NOMO-1 treated with dmso at 0.1 percent for 144 hours (cell line): Measurements from ENCODE around the gene KIAA1755.
A peak's percentile ranks its signal among the peaks of the same experiment; 100 is the strongest.
"Not testable (repeated sequence)": the region's sequence is repeated elsewhere in the genome, so short reads cannot be mapped to it uniquely, and the experiment has no call there.

Experiments
- DNase-seq: peaks from one replicate; lab custom pipeline; 2025; ENCODE audit not compliant: unreplicated experiment; lab: John Stamatoyannopoulos, UW

Gene KIAA1755

GRCh38 chr20:38267901-38268514, 7.5 kb upstream of the KIAA1755 start:
- DNase-seq: no peak

- no peak for DNase-seq
Measured at GRCh38 chr20:38267296-38267695, 6.8 kb upstream of the KIAA1755 start.

GRCh38 chr20:38266426-38266825, 5.9 kb upstream of the KIAA1755 start:
- no peak for DNase-seq

GRCh38 chr20:38262931-38263330, 2.4 kb upstream of the KIAA1755 start:
- DNase-seq: no peak

GRCh38 chr20:38261054-38261390, 487 bp upstream of the KIAA1755 start:
- DNase-seq: no peak

- no peak for DNase-seq
Measured at GRCh38 chr20:38260025-38260377, 534 bp downstream of the KIAA1755 start.

- no peak for DNase-seq
Measured at GRCh38 chr20:38258545-38259215, 1.9 kb downstream of the KIAA1755 start.

GRCh38 chr20:38256966-38257365, 3.6 kb downstream of the KIAA1755 start:
- DNase-seq: no peak

- DNase-seq: no peak
Measured at GRCh38 chr20:38256021-38256420, 4.5 kb downstream of the KIAA1755 start.

GRCh38 chr20:38255393-38255792, 5.1 kb downstream of the KIAA1755 start:
- DNase-seq: no peak

- DNase-seq: not testable (repeated sequence)
Measured at GRCh38 chr20:38254621-38255020, 5.9 kb downstream of the KIAA1755 start.

GRCh38 chr20:38253571-38253970, 7.0 kb downstream of the KIAA1755 start:
- DNase-seq: no peak

- DNase-seq: no peak
Measured at GRCh38 chr20:38252292-38253288, 7.9 kb downstream of the KIAA1755 start.

GRCh38 chr20:38251441-38251840, 9.1 kb downstream of the KIAA1755 start:
- DNase-seq: not testable (repeated sequence)

GRCh38 chr20:38250609-38251008, 9.9 kb downstream of the KIAA1755 start:
- DNase-seq: peak; percentile 85

GRCh38 chr20:38249536-38250310, 10.8 kb downstream of the KIAA1755 start:
- DNase-seq: no peak

- DNase-seq: no peak
Measured at GRCh38 chr20:38248133-38248532, 12.4 kb downstream of the KIAA1755 start.

- DNase-seq: not testable (repeated sequence)
Measured at GRCh38 chr20:38247725-38248124, 12.8 kb downstream of the KIAA1755 start.

- DNase-seq: no peak
Measured at GRCh38 chr20:38247166-38247509, 13.4 kb downstream of the KIAA1755 start.

- no peak for DNase-seq
Measured at GRCh38 chr20:38246357-38247165, 14.0 kb downstream of the KIAA1755 start.
